Measurements from ENCODE around the gene UPF2.

Gene UPF2

GRCh38 chr10:11881477-11882417, 160.9 kb downstream of the UPF2 start:
- DNase-seq (ENCODE audit: low spot score): no peak

DNA sequence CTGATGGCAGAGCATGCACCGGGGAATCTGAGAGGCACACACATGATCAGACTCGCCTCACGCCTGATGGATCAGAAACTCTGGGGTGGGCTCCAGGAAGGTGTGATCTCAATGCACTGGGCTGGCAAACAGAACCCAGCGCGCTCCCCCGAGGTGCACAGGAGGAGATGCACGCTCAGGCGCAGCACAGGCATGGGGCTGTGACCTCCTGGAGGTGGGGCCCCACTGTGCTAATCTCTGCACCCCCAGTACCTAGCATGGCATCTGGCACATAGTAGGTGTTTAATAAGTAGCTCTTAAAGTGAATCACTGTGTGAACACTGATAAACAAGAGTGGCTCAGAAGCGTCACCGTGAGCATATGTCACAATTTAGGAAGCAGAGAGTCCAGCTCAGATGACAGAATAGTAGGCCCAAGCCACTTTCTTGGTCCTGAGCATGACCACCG, 161.6 kb downstream of the UPF2 start:
- no peak for DNase-seq (ENCODE audit: low spot score)

GRCh38 chr10:11880151-11881029, 162.2 kb downstream of the UPF2 start:
- no peak for DNase-seq (ENCODE audit: low spot score)

- DNase-seq (ENCODE audit: low spot score): no peak
Measured at GRCh38 chr10:11879387-11880094, 163.1 kb downstream of the UPF2 start.

- DNase-seq (ENCODE audit: low spot score): no peak
Measured at GRCh38 chr10:11878776-11879175, 163.8 kb downstream of the UPF2 start.

- no peak for DNase-seq (ENCODE audit: low spot score)
Measured at GRCh38 chr10:11877591-11877905, 165.1 kb downstream of the UPF2 start.

GRCh38 chr10:11876805-11877590, 165.6 kb downstream of the UPF2 start:
- no peak for DNase-seq (ENCODE audit: low spot score)

GRCh38 chr10:11876324-11876723, 166.3 kb downstream of the UPF2 start:
- DNase-seq (ENCODE audit: low spot score): no peak

GRCh38 chr10:11875494-11876281, 166.9 kb downstream of the UPF2 start:
- DNase-seq (ENCODE audit: low spot score): peak; percentile 54

GRCh38 chr10:11874568-11875493, 167.8 kb downstream of the UPF2 start:
- DNase-seq (ENCODE audit: low spot score): peak; percentile 73

GRCh38 chr10:11871466-11871865, 171.1 kb downstream of the UPF2 start:
- no peak for DNase-seq (ENCODE audit: low spot score)

GRCh38 chr10:11870900-11871400, 171.7 kb downstream of the UPF2 start:
- DNase-seq (ENCODE audit: low spot score): no peak

GRCh38 chr10:11870461-11870780, 172.2 kb downstream of the UPF2 start:
- no peak for DNase-seq (ENCODE audit: low spot score)
